NCI-H1930 (cell line): ENCODE measurements around the gene CHD3.

ENCODE experiments used
- DNase-seq, 2 experiments: peaks; one replicate each; lab custom pipeline; 2025; lab: John Stamatoyannopoulos, UW

Gene CHD3

DNA sequence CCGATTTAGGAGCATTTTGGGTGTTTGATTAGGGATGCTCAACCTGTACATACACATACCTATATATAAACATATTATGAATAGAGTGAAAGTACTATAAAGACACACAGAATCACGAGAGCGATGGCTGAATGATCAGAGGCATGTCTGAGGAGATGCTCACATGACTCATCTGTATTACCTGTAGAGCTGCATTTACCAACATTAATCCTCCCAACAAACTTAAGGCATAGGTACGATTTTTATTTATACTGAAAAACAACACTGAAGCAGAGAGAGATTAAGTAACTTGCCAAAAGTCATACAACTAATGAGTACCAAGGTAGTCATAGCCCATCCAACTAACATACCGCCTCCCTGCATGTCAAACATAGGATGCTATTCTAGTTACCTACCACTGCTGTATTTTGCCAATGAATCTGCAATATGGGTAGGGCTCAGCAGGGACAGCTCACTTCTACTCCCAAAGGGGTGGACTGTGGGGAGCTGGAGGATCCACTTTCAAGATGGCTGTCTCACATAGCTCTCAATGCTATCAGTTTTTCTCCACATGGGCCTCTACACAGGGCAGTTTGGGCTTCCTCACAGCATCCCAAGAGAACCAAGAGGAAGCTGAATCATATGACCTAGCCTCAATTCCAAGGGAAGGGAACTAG is 23.5 kb upstream of the CHD3 start:
- DNase-seq: no peak

DNA sequence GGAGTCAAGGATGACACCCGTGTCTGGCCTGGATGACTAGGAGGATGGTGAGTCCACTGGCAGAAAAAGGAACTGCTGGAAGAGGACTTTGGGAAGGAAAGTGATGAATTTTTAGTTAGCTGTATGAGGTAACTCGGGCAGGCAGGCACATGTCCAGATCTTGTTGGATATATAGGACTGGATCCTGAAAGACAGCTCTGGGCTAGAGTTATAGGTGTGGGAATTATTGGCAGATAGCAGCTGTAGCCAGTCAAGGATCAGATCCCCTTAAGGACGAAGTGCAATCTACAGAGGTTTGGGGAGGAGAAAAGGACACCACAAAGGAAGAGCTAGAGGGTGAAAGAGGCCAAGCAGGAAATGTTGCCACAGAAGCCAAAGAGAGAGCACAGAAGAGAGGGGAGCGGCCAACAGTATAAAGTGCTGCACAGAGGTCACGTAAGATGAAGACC is 20.7 kb upstream of the CHD3 start:
- DNase-seq: no peak

DNA sequence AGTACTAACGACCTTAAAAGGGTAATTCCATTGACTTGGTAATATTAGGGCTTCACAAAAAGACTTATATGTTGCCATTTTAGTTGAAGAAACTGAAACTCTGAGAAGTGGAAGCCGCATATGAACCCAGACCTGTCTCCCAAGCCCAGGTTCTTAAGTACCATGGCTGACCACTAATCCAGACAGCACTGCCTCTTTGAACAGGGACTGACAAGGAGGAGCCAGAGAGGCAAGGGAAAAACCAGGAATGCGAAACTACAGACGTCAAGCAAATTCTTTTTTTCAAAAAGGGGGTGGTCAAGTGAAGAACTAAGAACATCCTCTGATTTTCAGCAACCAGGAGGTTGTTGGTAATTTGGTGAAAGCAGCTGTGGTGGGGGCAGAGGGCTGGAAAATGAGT is 15.5 kb upstream of the CHD3 start:
- no peak for DNase-seq

DNA sequence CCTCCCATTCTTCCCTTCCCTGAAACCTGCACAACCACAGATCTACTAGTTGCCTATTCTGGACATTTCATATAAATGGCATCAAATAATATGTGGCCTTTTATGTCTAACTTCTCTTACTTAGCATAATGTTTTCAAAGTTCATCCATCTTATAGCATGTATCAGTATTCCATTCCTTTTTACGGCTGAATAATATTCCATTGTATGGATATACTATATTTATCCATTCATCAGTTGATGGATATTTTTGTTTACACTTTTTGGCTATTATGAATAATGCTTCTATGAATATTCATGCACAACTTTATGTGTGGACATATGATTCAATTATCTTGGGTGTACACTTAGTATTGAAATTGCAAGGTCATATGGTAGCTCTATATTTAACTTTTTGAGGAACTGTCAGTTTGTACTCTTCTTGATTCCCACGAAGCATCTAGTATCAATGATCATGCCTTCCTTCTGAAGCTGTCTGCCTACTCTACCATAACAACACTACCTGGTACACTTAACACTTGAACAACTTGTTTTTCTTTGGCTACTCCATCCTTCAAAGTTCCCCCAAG is 12.7 kb upstream of the CHD3 start:
- DNase-seq: no peak

DNA sequence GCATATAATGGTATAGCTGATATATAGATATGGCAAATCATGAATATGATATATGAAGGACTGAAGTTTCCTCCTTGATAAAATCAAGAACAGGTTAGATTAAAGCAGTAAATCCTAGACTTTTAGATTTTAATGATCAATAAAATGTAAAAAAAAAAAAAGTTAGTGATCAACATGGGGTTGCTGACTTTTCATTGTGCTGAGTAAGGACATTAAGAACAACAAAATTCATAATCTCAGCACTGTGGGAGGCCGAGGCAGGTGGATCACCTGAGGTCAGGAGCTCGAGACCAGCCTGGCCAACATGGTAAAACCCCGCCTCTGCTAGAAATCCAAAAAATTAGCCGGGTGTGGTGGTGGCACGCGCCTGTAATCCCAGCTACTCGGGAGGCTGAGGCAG is 10.4 kb upstream of the CHD3 start:
- DNase-seq: no peak

- no peak for DNase-seq
These were observed 8.3 kb upstream of the CHD3 start for GRCh38 chr17:7880076-7880868.

GRCh38 chr17:7881276-7882054 is 7.1 kb upstream of the CHD3 start:
- DNase-seq: no peak

GRCh38 chr17:7882068-7882467 is 6.5 kb upstream of the CHD3 start:
- no peak for DNase-seq

GRCh38 chr17:7882629-7883028 is 6.0 kb upstream of the CHD3 start:
- DNase-seq: no peak

- DNase-seq: no peak
These were observed 4.7 kb upstream of the CHD3 start for GRCh38 chr17:7883781-7884386.

DNA sequence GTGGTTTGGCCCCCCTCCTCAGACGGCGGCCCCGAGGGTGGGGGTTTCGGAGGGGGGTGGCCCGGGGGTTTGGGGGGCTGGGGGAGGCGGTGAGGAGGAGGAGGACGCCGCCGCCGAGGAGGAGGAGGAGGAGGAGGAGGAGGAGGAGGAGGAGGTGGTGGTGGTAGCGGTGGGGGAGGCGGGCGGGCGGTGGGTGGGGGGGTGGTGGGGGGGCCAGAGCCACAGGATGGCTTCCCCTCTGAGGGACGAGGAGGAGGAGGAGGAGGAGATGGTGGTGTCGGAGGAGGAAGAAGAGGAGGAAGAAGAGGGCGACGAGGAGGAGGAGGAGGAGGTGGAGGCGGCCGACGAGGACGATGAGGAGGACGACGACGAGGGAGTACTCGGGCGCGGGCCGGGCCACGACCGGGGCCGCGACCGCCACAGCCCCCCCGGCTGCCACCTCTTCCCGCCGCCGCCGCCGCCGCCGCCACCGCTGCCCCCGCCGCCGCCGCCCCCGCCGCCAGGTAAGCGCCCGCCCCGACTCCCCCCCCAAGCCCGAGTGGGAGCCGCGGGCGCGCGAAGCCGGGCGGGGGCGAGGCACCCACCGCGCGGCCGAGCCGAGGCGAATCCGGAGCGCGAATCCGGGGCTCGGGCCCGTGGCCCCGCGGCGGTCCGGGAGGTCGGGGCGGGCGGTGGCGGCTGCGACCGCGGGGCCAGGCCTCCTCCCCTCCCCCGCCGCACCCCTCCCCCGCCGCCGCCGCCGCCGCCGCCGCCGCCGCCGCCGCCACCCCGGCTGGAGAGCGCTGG is 3.8 kb upstream of the CHD3 start:
- no peak for DNase-seq

GRCh38 chr17:7885367-7886226 is 3.0 kb upstream of the CHD3 start:
- peak in 1 of 2 experiments; percentile 52 for DNase-seq

DNA sequence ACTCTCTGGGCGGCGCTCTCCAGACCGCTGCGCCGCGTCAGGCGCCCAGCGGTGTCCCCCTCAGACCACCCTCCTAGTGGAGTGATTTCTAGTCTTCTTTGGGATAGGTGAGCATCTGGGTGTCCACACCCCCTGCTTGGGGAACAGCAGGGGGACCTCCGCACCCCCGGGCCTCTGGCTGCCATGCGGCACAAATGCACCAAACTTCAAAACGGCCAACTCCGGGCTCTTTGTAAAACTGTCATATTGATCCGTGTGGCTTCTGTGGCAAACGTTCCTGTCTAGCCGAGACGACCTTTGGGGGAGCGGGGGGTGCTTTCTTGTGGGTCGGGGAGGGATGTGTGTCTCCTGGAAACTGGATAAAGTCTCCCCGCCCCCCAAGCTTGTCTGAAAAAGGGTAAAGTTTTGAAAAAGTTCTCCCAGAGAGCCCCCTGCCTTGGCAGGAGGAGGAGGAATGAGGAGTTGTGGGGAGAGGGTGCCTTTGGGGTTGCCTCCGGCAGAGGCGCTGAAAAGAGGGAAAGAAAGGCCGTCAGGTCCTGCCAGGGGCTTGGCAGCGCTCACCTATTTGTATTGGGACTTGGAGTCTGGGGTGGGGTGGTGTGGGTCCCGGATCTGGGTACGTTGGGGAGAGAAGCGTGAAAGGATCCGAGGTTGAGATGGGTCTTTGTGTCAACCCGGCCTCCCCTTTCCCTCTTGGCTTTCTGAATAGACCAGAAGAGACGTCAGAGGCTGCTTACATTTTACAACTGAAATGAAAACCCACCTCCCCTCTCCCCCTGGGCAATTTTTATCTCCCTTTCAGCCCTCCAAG is 2.2 kb upstream of the CHD3 start:
- peak in 1 of 2 experiments; percentile 47 for DNase-seq

DNA sequence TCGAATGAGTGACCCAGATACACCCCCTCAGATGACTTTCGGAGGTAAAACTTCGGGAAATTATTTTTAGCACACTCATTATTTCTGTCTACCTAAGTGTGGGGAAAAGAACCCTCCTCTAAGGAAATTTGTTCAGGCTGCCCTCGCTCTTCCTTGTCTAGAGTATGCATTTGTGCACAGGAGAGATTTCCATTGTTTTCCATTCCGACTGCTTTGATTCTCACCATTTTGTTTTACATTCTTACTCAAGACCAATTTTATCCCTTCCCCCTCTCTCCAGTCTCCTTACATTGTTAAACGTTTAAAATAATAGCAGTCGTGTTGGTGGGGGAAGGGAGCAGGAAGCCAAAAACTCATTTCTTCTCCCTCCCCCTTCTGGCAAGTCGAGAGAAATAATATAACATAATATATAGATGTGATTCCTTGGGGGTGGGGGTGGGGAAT is 1.5 kb upstream of the CHD3 start:
- no peak for DNase-seq

GRCh38 chr17:7887482-7888183 is 956 bp upstream of the CHD3 start:
- DNase-seq: peak; percentile 81

DNA sequence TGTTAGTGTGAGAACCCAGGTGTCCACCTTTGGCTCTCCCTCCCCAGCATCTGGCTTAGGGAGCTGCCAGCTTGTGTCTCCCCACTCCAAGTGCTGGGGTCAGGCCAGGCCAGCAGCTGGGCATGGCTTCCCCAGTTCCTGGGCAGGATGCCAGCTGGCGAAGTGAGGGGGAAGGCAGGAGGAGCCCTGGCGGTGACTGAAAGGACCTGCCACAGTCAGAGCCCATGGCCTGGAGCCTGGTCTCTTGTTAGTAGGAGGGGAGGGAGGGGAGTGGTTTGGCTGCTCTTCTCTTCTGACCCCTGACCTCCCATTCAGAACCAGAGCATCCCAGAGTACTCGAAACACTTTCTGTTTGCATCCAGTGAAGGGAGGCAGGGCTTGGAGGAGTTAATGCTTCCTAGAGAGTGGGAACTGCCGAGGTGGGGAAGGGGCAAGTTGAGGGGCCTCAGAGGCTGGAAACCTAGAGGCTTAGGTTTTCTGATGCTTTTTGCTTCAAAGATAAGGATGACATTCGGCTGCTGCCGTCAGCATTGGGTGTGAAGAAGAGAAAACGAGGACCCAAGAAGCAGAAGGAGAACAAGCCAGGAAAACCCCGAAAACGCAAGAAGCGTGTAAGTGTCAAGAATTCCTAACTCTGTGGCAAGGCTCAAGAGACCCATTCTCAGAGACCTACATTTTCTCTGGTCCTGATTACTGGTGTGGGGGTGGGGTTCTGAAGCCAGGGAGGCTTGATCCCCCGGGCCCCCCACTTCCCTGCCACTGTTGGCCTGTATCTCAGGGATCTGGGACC is 772 bp downstream of the CHD3 start:
- DNase-seq: no peak

- DNase-seq: no peak
These were observed 4.7 kb downstream of the CHD3 start for GRCh38 chr17:7893187-7893880.
